ENCODE results near the gene KCND3.

DNA sequence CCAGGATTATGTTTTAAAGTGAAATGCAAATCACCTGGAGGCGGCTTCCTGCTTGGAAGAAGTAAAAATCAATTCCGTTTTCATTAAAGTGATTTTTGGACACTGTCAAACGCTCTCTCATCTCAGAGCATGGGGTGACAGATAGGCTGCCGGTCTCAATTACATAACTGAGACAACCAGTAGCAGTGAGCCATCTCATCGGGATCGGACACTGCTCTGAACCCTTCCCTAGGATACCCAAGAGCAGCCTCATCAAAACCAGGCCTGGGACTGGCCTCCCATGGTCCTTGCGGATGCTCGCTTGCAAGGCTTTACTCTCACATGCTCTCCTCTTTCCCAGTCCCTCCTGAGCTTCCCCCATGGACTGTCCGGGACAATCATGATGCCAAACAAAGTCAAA is 12.1 kb downstream of the KCND3 start:
- TF ChIP-seq POLR2AphosphoS5 (IDR thresholded peaks at IDR 0.05; ENCODE audit: insufficient read depth in 1 of 2, low read depth in 1 of 2) (no peak), POLR2A (IDR thresholded peaks at IDR 0.05) (no peak)
- TF ChIP-seq, protein P1, sequence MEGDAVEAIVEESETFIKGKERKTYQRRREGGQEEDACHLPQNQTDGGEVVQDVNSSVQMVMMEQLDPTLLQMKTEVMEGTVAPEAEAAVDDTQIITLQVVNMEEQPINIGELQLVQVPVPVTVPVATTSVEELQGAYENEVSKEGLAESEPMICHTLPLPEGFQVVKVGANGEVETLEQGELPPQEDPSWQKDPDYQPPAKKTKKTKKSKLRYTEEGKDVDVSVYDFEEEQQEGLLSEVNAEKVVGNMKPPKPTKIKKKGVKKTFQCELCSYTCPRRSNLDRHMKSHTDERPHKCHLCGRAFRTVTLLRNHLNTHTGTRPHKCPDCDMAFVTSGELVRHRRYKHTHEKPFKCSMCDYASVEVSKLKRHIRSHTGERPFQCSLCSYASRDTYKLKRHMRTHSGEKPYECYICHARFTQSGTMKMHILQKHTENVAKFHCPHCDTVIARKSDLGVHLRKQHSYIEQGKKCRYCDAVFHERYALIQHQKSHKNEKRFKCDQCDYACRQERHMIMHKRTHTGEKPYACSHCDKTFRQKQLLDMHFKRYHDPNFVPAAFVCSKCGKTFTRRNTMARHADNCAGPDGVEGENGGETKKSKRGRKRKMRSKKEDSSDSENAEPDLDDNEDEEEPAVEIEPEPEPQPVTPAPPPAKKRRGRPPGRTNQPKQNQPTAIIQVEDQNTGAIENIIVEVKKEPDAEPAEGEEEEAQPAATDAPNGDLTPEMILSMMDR (IDR thresholded peaks at IDR 0.05) = no peak
